A673 (cell line): ENCODE data around the gene GIGYF2.

Experiments used
- EZH2 ChIP-seq: fragments of 200-600 bp; sonication (generic); IDR thresholded peaks from 2 replicates; pipeline ENCODE4 v1.6.1; 2017; ENCODE audit warnings: borderline replicate concordance, low read depth, mild to moderate bottlenecking, mixed read lengths, antibody characterized with exemption, low read length; ENCODE audit not compliant: poor library complexity, severe bottlenecking
- TF ChIP-seq, protein P1 (sequence below): fragments of 300-800, 200-600 bp; sonication (generic); conservative IDR thresholded peaks from 2 replicates; pipeline ENCODE4 v1.5.1; 2017; ENCODE audit warnings: low read depth, mild to moderate bottlenecking, antibody characterized with exemption, low read length, moderate library complexity, mixed read lengths

DNA sequence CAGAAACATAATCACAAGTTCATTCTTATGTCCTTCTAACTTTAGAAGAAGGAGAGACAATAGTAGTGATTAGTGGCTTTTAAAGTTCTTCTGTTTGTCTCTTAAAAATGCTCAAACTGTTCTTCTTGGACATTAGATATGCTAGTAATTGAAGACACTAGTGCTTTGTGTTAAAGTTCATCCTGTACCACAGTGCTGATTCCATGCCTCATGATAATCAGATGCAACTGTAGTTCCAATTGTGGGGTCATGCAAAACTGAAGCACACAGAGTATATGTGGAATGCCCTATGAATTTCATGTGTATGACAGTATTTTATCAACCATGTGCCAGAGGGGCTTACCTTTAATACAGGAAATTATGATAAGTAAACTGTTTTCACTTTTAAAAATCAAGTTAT, 90.7 kb downstream of the GIGYF2 start:
- TF ChIP-seq, protein P1, sequence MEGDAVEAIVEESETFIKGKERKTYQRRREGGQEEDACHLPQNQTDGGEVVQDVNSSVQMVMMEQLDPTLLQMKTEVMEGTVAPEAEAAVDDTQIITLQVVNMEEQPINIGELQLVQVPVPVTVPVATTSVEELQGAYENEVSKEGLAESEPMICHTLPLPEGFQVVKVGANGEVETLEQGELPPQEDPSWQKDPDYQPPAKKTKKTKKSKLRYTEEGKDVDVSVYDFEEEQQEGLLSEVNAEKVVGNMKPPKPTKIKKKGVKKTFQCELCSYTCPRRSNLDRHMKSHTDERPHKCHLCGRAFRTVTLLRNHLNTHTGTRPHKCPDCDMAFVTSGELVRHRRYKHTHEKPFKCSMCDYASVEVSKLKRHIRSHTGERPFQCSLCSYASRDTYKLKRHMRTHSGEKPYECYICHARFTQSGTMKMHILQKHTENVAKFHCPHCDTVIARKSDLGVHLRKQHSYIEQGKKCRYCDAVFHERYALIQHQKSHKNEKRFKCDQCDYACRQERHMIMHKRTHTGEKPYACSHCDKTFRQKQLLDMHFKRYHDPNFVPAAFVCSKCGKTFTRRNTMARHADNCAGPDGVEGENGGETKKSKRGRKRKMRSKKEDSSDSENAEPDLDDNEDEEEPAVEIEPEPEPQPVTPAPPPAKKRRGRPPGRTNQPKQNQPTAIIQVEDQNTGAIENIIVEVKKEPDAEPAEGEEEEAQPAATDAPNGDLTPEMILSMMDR: no peak
- no peak for TF ChIP-seq EZH2
